GM18519 (cell line): ENCODE measurements around the gene ACOT8.

Source experiments
- ATAC-seq: cut with Tn5 transposase; IDR thresholded peaks from one replicate; pipeline ENCODE4 v1.9.1; 2021; ENCODE audit warnings: mild to moderate bottlenecking, moderate library complexity; ENCODE audit not compliant: unreplicated experiment, low FRiP score

ACOT8 gene

DNA sequence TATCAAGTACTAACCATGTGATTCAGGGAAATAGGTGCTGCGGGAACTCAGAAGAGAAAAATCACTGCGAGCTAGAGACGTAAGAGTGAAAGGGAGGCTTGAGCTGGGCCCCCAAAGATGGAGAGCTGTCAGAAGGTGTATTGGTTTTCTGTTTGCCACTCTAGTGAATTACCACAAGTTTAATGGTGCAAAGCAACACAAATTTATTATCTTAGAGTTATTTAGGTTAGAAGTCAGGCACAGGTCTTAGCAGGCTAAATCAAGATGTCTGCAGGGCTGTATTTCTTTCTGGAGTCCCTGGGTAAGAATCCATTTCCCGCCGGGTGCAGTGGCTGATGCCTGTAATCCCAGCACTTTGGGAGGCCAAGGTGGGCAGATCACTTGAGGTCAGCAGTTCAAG, 2.7 kb upstream of the ACOT8 start:
- ATAC-seq, result no peak

DNA sequence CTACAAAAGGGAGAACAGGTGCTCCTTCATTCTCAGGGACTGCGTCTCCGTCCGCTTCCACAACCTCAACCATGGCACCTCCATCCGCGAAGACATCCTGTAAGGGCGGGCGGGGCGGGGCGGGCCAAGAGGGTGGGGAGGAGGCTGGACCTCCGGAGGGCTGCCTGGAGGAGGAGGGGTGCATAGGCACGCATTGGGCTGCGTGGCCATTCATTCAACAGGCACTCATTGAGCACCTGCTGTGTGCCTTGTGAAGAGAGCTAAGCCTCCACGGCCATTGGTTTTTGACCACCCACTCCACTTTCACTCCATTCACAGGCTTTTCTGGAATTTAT, 657 bp upstream of the ACOT8 start:
- ATAC-seq, result no peak

DNA sequence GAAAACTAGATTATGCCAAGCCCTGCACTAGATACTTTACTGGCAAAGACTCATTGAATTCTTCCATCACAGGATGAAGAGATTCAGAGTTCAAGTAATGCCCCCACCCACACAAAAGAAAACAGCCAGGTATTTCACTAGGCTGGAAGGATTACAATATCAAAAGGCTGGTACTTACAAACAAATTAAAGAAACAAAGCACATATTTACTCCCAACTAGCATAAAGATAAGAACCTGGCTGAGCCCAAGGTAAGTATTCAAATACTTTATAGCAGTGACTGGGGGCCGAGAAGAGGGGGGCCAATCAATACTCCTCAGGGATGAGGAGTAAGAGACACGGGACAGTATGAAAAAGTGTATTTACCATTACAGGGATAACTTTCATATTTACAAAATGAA, 3.7 kb downstream of the ACOT8 start:
- ATAC-seq, result no peak

DNA sequence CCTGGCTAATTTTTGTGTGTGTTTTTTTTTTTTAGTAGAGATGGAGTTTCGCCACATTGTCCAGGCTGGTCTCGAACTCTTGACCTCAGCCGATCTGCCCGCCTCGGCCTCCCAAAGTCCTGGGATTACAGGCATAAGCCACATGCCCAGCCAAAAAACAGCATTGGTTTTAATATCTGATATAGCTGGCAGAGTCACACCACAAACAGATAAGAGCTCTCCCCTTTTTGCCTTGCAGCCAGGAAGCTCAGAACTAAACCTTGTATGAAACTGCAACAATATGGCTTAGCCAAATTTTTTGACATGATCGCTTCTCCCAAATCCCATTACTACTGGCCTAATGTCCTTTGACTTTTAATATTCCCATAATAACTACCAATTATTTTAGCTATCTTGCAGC, 4.9 kb downstream of the ACOT8 start:
- ATAC-seq, result no peak

DNA sequence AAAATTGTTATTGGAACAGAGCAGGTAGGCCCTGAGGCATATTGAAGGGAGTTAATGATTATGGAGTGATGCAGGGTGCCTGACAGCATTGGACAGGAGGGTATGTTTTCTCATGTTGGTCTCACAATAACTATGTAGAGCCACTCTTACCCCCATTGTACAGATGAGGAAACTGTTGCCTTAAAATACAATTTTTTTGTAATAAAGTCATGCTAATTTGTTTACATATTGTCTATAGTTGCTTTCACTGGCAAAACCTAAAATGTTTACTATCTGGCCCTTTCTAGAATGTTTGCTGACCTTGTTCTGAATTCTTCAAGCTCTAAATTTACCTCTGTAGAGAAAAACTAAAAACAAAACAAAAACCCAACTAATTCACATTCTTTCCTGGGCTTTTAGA, 5.7 kb downstream of the ACOT8 start:
- no peak for ATAC-seq

DNA sequence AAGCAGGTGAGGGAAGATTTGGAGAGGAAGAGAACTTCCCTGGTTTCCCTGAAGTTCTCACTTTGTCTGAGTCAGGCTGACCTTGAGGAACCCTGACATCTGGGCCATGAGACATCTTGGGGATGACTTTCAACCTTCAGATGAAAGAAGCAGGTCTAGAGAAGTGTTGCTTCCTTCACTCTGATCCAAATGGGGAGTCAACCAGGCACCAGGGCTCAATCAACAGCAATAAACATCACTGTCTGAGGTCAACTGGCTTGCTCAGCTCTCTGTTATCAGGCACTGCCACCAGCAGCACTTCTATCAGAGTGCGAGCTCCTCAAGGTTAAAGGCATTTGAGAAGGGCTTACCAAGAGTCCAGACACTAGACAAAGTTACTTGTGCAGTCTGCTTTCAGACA, 6.3 kb downstream of the ACOT8 start:
- no peak for ATAC-seq

DNA sequence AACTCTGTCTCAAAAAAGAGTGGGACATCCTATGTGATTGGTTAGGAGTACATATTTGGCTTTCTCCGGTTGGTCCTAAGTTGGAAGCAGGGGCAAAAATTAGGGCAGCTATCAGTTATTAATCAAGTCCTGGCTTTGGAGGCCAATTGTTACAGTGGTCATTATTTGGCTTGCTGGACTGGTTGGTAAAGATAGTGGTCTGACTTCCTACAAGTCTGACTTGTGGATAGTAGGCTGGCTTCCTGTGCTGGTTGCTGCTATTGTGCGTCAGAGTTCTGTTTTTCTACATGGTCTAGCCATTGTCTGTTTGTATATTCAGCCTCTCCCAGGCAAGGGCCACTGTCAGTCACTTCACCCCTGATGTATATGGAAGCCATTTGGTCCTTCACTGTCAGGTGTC, 7.0 kb downstream of the ACOT8 start:
- no peak for ATAC-seq

DNA sequence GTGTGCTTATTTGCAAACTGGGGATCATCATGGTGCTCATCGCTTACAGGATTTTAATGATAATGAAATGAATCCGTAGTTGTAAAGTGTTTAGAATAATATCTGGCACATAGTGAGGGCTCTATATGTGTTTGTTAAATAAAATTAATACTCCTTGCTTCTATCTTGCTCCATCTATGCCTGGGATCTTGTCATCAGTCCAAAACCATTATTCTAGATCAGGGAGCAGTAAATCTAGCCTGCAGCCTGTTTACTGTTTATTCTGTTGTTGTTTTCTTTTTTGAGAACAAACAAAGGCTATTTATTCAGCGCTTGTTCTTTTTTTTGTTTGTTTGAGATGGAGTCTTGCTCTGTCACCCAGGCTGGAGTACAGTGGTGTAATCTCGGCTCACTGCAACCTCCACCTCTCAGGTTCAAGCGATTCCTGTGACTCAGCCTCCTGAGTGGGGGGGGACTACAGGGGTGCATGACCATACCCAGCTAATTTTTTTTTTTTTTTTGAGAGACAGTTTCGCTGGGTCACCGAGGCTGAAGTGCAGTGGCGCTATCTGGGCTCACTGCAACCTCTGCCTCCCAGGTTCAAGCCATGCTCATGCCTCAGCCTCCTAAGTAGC, 8.1 kb downstream of the ACOT8 start:
- no peak for ATAC-seq

DNA sequence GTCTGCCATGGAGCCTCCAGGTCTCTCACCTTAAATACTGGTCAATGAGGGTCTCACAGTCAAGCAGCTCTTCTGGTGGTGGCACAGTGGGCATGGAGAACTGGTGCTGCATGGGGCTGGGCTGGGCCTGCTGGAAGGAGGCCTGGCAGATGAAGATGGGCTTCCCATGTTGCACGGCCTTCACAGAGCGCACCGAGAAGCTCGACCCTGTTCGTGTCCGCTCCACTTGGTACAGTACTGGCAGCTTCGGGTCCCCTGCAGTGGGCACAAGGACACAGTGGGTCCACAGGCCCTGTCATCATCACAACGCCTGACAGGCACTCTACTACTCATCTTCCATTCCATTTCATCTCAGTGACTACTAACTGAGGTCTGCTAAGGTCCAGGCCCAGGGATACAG, 8.8 kb downstream of the ACOT8 start:
- ATAC-seq, result no peak

DNA sequence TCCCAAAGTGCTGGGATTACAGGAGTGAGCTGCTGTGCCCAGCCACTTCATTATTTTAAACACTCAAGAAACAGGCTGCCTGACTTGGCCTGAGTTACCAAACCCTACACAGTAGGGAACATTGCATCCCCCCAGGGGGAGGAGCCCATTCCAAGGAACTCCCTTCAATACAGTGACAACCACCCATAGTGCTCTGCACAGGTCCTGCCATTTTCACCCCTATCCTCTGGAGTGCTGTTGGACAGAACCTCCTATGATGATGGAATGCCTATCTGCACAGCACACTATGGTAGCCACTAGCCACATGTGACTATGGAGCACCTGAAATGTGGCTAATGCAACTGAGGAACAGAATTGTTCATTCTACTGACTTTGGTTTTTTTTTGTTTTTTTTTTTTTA, 11.7 kb downstream of the ACOT8 start:
- no peak for ATAC-seq

DNA sequence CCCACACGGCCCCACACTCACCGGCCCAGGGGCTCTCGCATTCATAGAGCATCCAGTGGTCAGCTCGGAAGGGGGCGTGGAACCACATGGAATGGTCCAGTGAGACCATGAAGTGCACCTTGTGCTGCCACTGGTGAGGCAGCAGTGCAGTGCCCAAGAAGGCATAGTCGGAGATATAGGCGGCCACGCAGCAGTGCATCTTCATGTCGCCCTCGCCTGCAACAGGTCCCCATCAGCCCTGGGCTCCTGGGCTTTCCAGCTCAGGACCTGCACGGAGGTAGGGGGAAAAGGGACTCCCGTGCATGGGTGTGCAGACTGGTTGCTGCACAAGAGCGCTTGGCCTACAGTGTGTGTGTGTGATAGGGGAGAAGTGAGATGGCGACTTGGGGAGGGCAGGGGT, 13.7 kb downstream of the ACOT8 start:
- no peak for ATAC-seq

DNA sequence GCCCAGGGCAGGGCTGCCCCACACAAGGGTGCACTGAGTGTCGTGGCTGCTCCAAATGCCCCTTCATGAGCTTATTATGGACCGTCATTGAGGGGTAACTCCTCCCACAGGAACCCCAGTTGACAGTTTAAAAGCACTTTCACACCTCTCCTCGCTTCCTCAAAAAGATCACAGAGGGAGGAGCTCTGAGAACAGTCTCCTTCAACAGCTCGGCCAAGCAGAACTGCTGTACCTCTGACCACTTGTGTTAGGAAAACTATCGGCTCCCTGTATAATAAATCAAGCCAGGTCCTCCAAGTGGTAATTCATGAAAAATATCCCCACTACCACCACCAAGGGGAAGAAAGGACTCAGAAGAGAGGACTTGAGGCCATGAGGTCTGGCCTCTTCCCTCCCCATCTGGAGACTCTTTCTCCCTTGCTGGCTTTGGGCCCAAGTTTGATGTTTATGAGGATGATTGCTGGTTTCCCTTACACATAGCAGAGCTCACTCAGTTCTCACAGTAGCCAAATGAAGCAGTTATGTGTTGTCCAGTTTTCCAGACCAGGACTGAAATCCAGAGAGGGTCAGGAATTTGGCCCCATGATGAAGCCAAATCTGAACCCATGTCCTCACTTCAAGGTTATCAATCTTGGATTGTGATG, 14.9 kb downstream of the ACOT8 start:
- ATAC-seq, result no peak

DNA sequence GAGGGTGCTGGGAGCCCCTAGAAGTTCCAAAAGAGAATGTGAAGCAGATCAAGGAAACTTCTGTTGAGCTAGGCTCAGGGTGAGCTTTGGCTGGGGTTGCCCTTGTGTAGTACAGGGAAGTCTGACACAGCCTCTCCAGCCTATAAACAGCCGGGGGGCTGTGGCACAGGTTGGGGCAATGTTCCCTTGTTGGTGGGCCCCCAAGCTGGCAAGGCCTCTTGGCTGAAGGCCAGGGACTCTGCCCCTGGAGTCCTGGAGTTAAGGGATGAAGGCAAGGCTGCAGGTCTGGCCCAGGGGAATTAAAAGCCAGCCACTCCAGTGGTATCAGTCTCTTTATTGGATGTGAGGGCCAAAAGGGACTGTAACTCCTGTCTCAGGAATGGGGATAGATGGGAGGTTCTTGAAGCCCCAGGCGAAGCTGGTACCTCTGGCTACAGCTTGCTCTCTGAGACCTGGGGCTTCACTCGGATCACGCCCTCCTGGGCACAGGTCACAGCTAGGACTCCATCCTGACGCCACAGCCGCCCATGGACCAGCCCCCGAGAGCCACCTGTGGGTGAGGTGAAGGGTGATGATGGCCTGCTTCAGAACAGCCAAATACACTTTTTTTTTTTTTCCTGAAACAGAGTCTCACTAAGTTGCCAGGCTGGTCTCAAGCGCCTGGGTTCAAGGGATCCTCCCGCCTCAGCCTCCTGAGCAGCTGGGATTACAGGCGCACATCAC, 15.6 kb downstream of the ACOT8 start:
- no peak for ATAC-seq

DNA sequence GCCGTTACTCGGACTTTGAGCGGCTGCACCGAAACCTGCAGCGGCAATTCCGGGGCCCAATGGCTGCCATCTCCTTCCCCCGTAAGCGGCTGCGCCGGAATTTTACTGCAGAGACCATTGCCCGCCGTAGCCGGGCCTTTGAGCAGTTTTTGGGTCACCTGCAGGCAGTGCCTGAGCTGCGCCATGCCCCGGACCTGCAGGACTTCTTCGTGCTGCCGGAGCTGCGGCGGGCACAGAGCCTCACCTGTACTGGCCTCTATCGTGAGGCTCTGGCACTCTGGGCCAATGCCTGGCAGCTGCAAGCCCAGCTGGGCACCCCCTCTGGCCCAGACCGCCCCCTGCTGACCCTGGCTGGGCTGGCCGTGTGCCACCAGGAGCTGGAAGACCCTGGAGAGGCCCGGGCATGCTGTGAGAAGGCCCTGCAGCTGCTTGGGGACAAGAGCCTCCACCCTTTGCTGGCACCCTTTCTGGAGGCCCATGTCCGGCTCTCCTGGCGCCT, 16.4 kb downstream of the ACOT8 start:
- no peak for ATAC-seq

DNA sequence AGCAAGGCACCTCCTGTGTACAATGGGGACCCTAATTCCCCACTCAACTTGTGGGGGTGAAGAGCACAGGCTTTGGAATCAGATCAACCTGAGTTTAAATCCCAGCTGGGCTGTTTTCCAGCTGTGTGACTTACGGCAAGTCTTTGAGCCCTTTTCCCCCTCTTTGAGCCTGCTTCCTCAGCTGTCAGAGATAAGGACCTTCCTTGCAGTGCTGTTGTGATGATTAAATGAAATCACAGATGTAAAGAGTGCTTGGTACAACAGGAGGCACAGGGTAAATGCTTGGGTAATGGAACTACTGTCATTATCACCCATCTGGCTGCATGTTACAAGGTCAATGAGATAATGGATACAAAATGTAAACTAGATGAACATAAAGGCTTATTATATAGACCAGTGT, 20.4 kb downstream of the ACOT8 start:
- no peak for ATAC-seq

DNA sequence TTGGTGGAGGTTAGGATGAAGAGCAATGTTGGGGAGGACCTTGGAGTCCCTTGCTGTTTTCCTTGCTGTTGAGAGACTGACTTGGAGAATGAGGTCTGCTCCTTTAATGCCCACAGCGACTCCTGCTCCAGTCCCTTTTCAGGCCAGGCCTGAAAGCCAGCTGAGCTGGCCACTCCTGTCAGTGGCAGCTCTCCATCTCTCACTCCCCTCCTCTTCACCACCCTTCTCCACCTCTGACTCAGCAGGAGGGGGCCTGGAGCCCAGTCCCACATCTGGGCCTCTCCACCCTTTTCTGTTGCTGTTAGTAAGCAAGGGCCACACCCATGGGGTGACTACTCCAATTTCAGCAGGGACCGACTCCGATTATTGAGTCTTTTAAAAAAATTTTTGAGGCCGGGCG, 21.4 kb downstream of the ACOT8 start:
- ATAC-seq, result no peak

DNA sequence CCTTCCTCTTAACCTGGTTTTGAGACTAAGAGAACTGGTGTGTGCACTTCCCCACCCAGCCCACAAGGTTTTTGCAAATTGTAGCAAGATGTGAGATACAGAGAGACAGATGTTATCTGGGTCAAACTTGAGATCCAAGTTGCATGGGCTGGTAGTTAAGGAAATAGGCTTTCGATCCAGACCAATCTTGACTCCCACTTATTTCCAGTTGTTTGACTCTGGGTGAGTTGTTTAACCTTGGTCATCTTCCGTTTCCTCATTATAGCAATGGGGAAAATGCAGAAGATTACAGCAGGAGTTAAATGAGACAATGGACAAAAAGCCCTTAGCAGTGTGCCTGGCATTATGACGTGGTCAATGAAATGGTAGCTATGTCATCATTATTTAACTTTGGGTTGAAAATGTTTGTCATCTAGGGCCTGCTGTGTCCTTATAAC, 21.8 kb downstream of the ACOT8 start:
- ATAC-seq, result no peak

DNA sequence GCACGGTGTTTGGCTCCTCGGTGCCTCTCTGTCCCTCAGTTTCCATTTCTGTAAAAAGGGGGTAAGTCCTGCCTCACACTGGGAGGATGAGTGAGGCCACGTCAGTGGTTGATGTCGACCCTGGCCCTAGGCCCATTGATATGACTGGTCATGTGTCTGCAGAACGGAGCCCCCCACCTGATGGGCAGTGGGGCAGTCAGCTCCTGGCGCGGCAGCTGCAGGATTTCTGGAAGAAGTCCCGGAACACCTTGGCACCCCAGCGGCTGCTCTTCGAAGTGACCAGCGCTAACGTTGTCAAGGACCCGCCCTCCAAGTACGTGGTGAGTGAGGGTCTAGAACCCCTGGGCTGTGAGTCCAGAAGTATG, 22.4 kb downstream of the ACOT8 start:
- no peak for ATAC-seq

DNA sequence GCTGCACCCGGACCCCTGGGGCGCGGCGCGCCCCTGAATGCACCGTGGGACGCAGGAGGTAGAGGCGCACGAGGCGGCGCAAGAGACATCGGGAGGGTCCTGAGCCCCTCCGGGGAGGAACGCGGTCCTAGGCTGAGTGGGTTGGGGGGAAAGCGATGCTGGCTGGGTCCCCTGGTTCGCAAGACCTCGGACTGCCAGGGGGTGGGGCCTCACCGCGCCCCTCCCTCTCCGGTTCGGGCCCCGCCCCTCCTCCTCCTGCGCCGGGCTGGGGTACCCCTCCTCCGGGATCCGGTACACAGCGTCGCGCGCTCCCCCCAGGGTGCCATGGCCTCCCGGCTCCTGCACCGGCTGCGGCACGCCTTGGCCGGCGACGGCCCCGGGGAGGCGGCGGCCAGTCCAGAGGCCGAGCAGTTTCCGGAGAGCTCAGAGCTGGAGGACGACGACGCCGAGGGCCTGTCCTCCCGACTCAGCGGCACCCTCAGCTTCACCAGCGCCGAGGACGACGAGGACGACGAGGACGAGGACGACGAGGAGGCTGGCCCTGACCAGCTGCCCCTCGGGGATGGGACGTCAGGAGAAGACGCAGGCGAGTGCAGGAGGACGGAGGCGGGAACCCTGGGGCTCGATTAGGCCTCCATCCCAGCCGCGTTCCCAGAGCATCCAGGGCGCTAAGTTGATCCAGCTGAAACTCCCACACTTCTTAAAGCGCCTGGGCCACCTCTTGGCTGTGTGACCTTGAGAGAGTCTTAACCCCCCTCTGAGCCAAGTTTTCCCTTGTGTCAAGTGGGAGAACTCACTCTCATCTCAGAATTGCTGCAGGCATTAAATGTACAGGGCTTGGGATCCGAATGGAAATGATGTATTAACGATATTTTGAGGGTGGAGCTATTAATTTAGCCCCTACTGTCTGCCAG, 23.1 kb downstream of the ACOT8 start:
- ATAC-seq, result no peak

DNA sequence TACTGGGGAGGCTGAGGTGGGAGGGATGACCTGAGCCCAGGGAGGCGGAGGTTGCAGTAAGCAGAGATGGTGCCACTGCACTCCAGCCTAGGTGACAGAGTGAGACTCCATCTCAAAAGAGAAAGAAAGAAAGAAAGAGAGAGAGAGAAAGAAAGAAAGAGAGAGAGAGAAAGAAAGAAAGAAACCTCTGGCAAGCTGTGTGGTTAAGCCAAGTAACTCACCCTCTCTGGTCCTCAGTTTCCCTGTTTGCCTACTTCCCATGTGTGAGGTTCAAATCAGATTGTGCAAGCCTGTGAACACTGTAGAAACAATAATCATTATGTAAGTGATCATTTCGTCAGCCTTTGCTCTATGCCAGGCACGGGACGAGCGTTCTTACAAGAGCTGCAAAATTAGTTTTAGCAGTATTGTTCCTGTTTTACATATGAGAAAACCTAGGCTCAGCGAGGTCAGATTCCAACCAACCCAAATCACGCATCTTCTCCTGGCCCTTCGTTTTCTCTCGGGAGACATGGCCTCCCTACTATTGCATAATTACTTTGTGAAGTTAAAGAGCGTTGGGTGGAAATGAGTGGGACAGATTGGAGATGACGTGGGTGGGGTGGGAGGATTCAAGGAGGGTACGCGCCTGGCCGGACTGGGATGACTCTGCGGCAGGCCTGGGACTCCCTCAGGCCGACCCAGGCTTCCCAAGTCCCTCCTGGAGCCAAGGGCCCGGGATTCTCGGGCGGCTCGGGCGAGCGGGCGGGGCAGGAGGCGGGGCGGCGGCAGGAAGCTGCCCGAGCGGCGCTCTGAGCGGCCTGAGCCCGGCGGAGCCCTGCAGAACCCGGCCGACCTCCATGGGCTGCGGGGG, 23.9 kb downstream of the ACOT8 start, which contains the start of gene SNX21:
TSS of gene SNX21 (plus strand) at position 770 of the 853 bp plus-strand sequence. CDS start 121 bp downstream, outside the sequence.
- no peak for ATAC-seq
